Neural progenitor cell (in vitro differentiated cells): ENCODE data around the gene TDO2.

Experiments used
- EZH2 ChIP-seq: fragments of 200-600 bp; sonication (generic); IDR thresholded peaks from 2 replicates; pipeline ENCODE4 v1.6.1; 2017; ENCODE audit warnings: antibody characterized with exemption, mild to moderate bottlenecking, moderate library complexity
- EZH2phosphoT487 ChIP-seq: fragments of 200-600 bp; sonication (generic); IDR thresholded peaks from 2 replicates; pipeline ENCODE4 v1.6.1; 2017; ENCODE audit warnings: antibody characterized with exemption
- TF ChIP-seq, protein P1 (sequence below): fragments of 200-600 bp; sonication (generic); IDR thresholded peaks from 2 replicates; pipeline ENCODE4 v1.5.1; 2017; ENCODE audit warnings: antibody characterized with exemption, mild to moderate bottlenecking

DNA sequence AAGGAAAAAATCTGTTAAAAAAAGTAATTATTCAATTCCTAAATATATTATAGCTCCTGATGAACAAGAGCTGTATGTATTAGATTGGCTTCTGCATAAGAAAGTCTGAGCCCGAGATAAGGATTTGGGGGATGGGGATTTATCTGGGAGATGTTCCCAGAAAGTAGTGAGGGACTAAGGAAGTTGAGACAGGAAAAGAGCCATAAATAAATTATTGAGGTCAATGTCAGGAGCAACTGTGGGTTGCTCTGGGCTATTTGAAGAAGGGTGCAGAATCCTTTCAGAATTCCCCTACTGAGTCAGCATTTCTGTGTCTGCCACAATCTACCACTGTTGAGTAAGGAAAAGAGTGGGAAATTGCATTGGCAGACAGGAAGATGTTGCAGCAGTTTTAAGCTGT, 3.1 kb upstream of the TDO2 start:
- TF ChIP-seq, protein P1, sequence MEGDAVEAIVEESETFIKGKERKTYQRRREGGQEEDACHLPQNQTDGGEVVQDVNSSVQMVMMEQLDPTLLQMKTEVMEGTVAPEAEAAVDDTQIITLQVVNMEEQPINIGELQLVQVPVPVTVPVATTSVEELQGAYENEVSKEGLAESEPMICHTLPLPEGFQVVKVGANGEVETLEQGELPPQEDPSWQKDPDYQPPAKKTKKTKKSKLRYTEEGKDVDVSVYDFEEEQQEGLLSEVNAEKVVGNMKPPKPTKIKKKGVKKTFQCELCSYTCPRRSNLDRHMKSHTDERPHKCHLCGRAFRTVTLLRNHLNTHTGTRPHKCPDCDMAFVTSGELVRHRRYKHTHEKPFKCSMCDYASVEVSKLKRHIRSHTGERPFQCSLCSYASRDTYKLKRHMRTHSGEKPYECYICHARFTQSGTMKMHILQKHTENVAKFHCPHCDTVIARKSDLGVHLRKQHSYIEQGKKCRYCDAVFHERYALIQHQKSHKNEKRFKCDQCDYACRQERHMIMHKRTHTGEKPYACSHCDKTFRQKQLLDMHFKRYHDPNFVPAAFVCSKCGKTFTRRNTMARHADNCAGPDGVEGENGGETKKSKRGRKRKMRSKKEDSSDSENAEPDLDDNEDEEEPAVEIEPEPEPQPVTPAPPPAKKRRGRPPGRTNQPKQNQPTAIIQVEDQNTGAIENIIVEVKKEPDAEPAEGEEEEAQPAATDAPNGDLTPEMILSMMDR = no peak
- TF ChIP-seq EZH2phosphoT487 (no peak), EZH2 (no peak)
